ENCODE data around the gene DUSP2.

Gene DUSP2

DNA sequence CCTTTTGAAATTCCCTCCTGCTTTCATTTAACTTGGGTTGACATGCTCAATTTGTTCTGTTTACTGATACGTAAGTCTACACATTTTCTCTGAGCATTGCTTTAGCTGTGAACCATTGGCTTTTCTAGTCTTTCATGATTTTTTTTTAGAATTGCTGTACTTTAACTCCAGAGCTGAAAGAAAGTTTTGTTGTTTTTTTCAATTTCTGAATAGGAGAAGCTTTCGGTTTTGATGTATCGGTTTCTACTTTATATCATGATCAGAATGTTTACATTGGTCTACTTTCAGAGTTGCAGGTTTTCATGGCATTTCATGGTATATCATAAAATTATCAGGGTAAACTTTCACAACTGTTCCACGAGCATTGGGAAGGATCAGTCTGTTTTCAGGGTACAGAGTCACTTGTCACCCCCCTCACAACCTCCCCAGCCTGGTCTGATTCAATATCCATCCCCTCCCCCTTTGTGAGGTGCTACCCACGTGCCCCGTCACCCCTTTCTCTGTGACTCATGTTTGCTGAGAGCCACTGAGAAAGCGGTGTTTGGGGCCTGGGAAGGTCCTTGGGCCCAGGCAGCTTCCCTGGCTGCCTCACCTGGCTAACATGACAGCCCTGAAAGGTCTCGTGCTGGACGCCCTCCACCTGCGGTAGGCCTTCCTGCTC, 14.0 kb downstream of the DUSP2 start:
- no peak for DNase-seq

DNA sequence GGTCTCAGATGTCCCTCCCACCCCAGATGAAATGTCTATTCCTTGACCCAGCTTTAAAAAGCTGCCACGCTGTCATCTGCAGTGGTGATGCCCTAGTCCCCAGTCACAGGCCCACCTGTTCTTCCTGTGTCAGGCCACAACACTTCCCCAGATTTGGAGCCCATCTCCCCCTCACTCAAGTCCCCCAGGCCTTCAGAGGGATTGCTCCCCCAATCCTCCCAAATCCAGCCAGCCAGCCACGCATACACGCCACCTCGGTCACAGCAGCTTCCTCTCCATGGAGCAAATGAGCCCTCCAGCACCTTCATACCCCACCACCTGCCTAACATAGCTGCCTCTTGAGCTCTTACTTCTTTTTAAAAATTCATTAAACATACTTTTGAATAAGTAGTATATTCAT, 14.8 kb downstream of the DUSP2 start:
- no peak for DNase-seq

DNA sequence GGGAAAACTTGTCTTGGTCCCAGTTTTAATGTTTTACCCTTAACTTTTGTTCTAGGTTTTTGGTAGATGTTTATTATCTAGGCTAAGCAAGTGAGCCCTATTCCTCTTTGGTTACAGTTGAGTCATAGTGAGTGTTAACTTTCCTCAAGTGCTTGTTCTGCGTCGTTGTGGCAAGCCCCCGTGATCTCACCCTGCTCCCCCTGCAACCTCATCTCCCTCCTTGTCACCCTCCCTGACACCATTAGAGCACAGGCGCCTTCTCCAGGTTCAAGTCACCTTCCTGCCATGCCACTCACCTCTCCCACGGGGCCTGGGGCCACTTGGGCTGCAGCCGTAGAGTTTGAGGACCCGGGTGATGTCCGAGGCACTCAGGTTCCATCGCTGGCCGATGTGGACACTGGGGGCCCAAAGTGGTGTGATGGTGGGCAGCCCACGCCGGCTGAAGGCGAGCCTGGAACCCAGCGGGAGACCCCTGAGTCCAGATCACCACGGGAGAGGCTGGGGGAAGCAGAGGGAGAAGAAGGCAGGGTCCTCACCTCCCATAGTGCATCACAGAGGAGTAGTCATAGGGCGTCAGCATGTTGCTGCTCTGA, 15.6 kb downstream of the DUSP2 start:
- DNase-seq: no peak

DNA sequence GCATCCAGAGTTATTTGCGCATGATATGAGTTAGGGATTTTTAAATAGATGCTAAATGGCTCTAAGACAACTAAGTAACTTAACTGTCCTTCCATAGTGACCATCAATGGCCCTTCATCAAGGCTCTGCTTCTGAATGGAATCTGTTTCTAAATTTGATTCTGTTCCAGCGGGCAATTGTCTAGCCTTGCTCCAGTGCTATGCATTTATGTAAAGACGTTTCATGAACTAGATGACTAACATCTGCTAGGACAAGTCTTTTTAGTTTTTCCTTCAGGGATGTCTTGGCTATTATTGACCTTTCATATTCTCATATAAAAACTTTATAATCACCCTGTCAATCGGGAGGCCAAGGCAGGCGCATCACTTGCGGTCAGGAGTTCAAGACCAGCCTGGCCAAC, 16.8 kb downstream of the DUSP2 start:
- DNase-seq: no peak

DNA sequence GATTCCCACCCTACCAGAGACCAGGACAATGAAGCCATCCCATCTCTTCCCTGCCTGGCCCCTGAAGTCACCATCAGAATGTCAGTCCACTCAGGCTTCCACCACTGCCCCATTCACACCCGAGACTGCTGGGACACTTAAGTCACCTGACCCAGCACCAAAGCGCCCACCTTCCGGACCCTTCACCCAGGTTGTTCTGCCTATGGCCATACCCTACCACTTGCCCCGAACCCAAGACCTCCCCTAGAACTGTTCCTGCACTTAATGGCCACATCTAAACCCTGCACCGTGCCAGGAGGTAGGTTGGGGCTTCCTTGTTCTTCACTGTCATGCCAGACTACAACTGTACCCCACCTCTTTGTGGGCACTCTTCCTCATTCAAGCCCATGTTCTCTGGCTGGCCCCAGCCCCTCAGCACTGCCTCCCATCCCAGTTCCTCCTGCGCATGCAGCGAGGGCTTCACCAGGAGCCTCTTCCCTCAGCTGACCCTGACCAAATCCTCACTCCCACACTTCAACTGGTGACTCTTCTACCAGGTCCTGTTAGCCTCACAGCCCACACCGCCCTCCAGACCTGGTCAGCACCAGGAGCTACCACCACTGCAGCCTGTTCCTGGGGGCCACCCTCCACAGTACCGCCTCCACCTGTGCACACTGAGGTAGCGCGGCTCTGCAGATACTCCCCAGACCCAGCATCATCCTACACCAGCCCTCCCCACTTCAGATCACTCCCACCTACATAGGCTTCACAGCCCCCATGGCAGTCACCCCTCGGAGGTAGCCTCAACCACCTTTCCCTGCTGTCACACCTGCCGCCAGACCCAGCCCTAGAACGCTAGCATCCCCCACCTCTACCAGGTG, 20.6 kb downstream of the DUSP2 start:
- no peak for DNase-seq

DNA sequence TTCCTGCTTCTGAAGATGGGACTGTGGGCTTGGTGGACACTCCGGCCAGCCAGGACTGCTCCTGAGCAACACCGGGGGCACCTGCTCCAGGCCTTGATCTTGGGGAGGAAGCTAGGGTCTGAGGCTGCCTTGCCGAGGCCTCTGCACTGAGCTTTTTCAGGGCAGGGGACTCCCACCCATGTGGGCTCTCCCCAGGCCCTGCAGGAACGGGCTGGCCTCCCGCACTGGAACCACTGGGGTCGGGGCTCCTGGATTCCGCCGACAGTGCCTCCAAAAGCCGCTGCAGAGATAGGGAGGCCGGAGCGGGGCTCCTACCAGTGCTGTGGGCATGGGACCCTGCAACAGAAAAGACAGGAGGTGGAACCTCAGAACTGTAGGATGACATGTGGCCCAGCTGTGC, 21.3 kb downstream of the DUSP2 start:
- no peak for DNase-seq

DNA sequence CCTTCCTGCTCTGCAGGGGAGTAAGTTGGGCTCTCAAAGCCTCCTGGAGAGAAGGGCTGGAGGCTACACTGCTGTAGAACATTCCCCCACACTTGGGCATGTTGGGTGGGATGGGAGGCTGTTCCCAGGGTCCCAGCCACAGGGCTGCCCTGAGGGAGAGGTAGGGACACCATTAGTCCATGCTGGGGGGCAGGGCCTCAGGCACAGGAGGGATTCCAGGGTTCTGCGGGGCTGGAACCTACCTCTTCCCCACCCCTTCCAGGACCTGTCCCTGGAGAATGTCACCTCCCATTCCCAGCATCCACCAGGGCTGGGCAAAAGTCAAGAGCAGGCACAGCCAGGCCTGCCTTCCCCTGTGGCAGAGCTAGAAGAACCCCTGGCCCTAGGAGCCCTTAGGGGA, 21.9 kb downstream of the DUSP2 start:
- no peak for DNase-seq

DNA sequence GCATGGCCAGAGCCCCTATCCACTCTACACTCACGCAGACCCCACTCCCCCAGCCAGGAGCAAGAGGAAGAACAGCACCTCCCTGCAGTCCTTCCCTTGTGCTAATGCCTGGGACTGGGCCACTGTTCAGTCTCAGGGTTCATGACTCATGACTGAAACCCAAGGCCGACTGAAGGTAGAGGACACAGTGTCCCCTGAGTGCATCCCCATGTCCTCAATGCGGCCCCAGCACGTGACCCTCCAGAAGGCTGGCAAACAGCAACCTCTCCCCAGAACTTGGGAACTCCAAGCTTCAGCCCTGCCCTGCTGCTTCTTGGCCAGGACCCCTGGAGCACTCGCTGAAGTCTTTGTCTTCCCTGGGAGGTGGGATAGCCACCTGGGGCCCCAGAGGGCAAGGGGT, 22.8 kb downstream of the DUSP2 start:
- DNase-seq: no peak

DNA sequence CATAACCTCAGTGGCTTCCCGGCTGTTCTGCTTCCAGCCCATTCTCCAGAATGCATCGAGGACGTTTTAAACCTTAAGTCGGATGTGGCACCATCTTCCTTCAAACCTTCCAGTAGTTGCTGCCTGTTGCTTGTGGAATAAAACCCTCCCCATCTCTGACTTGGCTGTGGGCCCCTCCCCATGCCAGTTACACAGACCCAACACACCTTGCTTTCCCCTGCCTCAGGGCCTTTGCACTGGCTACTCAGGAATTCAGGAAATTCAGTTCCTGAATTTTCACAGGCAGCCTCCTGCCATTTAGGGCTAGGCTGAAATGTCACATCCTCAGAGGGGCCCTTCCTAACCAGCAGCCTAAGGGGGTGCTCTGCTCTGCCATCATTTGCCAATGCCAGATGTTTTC, 23.8 kb downstream of the DUSP2 start:
- no peak for DNase-seq

DNA sequence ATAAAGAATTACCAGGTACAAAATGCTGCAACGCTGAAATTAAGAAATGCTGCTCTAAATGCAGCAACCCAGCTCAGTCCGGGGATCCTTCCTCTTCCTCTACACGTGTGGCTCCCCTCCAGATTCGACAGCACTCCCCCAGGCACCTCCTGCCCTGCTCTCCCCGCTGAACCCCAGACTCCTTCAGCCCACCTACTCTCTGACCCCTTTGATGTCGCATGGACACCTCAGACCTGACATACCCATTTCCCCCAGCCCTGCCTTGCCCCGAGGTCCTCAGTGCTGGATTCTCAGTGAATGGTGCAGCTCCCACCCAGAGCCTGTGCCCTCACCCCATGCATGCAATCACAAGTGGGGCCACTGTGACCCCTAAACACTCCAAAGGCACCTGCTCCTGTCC, 24.2 kb downstream of the DUSP2 start:
- DNase-seq: no peak

DNA sequence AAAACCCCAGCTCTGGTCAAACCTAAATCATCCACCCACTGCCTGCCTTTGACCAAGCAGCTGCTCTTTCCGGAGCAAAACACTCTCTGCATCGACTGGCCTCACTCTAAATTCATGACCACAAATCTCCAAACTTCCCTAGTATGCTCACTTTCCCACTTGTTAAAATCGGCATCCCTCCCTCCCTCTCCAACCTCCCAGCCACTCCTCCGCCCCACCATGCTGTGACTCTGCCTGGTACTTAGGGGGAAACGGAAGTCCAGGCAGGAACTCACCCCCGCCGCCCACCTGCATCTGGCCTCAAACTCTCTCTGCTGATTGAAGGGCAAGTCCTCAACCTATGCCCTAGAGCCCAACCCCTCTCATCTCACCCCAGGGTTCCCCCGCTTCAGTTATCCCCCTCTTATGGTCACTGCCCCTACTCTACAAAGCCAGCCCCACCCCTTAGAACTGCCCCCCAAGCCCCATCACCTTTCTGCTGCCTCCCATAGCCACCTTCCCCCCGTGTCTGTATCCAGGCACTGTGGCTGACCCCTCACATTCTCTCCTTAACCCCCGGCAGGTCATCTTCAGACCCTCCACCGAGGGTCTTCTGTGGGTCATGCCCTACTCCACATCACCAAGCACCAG, 25.0 kb downstream of the DUSP2 start:
- DNase-seq: no peak

DNA sequence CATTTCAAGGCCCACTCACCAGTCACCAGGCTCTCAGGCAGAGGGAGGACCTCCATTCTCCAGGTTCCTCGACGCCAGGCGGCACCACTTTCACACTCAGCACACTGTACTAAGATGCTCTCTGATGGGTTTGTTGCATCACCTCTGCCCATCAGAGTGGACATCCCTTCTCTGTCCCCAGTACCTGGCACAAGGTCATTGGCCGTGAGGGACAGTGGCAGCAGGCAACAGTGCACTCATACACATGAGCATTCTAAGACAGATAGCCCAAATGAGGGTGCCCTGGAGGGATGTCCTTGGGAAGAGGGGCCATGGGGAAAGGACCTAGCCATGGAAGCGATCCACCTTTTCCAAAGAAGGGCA, 25.9 kb downstream of the DUSP2 start:
- no peak for DNase-seq

DNA sequence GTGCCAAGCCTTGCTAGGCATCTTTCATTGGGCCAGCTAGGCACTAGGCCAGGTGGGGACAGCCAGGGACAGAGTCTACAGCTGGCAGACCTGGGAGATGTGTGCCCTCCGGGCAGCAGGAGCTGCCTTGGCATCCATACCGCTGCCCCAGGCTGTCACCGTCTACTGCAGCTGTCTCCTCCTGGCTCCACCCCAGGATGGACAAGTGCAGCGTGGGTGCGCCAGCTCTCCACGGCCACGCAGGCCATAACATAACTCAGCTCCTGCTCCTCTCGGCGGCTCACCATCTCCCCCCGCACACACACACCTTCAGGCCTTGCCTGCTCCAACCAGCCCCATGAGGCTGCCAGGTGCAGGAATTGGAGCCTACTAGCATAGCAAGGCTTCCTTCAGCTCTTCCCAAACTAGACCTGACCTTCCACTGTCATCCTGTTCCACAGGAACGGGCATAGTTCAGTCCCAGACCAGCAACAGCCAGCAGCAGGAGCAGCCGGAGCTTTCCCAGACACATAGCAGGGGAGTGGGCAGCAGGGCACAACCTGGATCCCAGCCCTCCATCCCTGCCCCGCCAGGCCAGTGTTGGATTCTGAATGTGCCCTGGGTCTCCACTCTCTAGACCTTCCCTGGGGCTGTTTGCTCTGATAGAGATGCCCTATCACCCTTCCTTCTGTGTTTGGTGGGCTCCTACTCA, 26.4 kb downstream of the DUSP2 start:
- DNase-seq: no peak

DNA sequence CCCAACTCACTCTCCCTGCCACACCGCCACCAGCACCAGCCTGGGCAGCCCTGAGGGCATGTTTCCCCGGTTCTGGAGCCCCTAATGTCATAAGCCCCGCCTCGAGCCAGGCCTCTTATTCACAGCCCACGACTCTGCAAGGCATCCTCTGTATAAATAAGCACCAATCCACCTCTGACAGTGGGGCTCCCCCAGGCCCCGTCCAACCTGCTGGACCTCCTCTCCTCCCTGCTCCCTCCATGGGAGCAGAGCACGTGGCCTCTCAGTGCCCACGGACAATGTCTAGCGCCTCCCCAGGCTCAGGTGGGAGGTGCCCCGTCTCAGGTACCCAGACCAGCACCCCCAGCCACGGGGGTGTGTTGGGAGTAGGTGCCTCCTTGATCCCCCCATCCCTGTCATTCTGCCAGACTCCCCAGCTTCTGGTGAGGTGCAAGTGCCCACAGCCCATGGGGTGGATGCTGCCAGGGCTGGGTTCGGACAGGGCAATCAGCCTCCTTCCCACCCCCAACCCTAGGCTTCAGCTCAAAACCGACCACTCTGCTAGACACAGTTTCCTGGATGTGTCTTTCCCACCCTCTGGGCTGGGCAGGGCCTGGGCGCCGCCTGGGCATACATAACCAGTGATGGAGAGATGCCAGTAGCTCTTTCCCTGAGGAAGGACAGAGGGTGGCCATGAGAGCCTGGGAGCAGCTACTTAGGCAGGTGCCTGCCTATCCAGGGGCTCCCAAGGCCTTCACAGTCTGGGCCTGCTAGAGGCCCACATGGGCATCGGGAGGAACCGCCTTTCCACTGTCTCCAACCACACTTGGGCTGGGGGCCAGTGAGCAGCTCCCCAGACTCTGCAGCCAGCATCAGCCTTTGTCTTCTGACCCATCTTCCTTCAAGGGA, 27.3 kb downstream of the DUSP2 start:
- no peak for DNase-seq

DNA sequence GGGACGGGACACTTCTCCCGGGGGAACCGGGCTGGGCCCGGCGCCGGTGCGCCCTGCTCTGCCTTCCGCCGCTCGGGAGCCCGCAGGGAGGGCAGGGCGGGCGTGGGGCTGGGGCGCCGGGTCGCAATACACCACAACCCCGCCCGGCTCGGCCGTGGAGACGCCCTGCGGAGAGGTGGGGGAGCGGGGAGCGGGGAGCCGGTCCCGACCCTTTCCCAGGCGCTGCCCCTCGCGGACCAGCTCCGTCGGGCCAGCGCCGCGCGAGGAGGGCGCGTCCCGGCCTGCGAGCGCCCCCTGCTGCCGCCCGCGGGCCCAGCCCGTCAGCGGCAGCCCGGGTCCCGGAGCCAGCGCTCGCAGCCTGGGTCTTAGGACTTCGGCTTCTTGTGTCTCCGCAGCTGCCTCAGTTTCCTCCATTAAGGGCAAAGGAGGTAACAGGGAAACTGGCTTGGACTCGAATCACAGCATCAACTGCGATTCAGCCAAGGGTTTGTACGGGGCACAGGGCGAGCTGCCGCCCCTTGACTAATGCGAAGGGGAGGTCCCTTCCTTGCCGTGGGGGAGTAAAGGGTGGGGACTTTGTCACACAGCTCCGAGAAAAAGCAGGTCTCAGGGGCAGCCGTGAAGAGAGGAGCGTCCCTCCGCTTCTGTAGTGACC, 28.2 kb downstream of the DUSP2 start:
- no peak for DNase-seq

DNA sequence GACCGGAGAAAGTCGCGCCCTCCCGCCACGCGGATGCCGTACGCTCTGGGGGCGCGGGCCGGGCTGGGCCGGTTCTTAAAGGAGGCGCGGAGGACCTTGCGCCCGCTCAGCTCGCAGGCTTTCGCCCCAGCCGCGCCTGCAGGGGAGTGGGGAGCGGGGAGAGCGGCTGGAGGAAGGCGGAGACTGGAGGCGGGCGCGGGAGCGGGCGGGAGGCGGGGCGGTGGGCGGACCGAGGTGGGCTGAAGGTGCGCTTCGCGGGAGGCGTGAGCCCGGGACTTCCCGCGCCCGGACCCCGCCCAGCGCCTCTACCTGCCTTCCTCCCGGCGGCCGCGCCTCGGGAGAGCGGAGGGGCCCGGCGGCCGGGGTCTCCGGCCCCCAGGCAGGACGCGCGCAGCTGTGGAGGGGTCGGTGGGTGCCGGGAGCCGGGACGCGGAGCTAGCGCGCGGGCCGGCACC, 28.8 kb downstream of the DUSP2 start, which contains the start of gene ADRA2B:
Gene ADRA2B, minus strand, starts transcription at position 148 of the 455 bp plus-strand sequence. CDS start 422 bp downstream, outside the sequence.
- no peak for DNase-seq

DNA sequence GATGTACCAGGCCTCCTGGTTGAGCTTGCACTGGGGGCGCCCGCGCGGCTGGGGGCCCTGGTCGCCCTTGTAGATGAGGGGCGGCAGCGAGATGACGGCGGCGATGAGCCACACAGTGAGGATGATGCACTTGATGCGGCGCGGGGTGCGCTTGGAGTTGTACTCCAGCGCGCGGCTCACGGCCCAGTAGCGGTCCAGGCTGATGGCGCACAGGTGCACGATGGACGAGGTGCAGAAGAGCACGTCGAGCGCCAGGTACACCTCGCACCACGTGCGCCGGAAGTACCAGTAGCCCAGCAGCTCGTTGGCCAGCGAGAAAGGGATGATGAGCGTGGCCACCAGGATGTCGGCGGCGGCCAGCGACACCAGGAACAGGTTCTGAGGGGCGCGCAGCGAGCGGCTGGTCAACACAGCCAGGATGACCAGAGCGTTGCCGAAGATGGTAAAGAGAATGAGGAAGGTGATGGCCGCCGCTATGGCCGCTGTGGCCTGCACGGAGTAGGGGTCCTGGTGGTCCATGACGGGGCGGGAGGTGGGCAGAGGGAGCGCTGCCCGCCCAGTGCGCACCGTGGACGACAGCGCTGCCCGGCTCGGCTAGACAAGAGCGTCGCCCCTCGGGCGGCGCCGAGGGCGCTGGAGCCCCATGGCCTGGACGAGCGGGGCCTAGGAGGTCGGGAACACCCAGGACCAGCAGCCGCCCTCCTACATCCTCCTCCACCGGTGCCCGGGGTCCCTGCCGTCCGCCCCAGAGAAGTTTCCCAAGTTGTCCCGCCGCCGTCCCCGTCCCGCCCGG, 29.4 kb downstream of the DUSP2 start:
- DNase-seq: no peak

DNA sequence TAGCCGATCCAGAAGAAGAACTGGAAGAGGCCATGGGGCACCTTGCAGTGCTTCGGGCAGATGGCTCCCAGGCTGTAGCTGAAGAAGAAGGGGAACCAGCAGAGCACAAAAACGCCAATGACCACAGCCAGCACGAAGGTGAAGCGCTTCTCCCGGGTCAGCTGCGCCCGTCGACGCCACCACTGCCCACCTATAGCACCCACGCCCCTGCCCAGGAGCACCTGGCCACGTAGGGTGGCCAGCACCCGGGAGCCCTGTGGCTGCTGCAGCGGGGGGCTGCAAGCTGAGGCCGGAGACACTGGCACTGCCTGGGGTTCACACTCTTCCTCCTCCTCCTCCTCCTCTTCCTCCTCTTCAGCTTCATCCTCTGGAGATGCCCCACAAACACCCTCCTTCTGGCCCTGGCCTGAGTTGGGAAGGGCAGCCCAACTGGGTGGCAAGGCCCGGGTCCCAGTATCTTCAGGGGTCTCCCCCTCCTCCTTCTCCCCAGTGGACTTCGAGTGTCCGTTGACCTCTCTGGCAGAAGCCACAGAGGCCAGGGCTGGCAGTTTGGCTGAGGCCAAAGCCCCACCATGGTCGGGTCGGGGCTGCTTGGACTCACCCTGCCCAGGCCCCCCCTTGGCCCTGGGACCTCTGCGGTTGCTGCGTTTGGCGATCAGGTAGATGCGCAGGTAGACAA, 30.2 kb downstream of the DUSP2 start:
- no peak for DNase-seq

DNA sequence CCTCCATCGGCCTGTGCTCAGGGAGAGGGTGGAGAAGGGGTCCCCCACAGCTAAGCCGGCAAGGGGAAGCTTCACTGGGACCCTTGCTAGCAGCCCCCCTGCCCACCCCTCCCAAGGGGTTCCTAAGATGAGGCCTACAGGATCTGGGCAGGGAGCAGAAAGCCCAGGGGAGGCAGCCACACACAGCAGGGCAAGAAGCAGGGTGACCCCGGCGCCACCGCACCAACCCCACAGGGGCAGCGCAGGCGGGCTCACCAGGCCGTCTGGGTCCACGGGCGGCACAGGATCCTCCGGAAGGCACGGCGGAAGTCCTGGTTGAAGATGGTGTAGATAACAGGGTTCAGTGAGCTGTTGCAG, 30.7 kb downstream of the DUSP2 start:
- DNase-seq: no peak

DNA sequence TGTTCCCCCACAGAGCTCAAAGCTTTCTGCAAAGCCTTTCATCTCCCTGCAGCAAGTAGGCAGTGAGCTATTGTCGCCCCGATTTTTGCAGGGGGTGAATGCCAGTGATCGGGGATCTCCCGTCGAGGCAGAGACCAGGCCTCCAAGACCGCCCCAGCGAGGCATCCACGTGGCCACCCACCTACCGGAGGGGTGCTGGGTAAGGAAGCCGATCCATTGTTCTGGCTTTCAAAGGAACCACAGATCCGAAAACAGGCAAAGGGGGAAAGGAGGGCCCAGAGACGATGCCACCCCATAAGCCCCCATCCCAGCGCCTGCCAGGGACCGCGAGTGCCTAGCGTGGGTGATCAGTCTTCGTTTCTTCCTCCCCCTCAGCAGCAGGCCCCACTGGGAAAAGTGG, 31.3 kb downstream of the DUSP2 start:
- no peak for DNase-seq
